ENCODE measurements around the gene ZGPAT.

ZGPAT gene

GRCh38 chr20:63745424-63745805 lies 37.6 kb downstream of the ZGPAT start:
- DNase-seq = no peak

GRCh38 chr20:63745961-63746731 lies 38.3 kb downstream of the ZGPAT start:
- no peak for DNase-seq

- DNase-seq = no peak
Measured at GRCh38 chr20:63746751-63747315, 39.0 kb downstream of the ZGPAT start.

- no peak for DNase-seq
Measured at GRCh38 chr20:63747622-63748069, 39.8 kb downstream of the ZGPAT start.

GRCh38 chr20:63748070-63748933 lies 40.5 kb downstream of the ZGPAT start:
- no peak for DNase-seq

GRCh38 chr20:63748934-63749270 lies 41.1 kb downstream of the ZGPAT start:
- no peak for DNase-seq

GRCh38 chr20:63749597-63750508 lies 42.0 kb downstream of the ZGPAT start:
- no peak for DNase-seq

GRCh38 chr20:63750807-63751470 lies 43.1 kb downstream of the ZGPAT start:
- DNase-seq = no peak

- no peak for DNase-seq
Measured at GRCh38 chr20:63751471-63752271, 43.8 kb downstream of the ZGPAT start.

GRCh38 chr20:63752411-63753101 lies 44.7 kb downstream of the ZGPAT start:
- DNase-seq = no peak

- no peak for DNase-seq
Measured at GRCh38 chr20:63753381-63753780, 45.5 kb downstream of the ZGPAT start.

GRCh38 chr20:63754008-63754407 lies 46.2 kb downstream of the ZGPAT start:
- no peak for DNase-seq

GRCh38 chr20:63755933-63756647 lies 48.3 kb downstream of the ZGPAT start:
- no peak for DNase-seq

- no peak for DNase-seq
Measured at GRCh38 chr20:63756648-63756991, 48.8 kb downstream of the ZGPAT start.

GRCh38 chr20:63758152-63758551 lies 50.3 kb downstream of the ZGPAT start:
- no peak for DNase-seq

GRCh38 chr20:63759377-63759901 lies 51.6 kb downstream of the ZGPAT start:
- DNase-seq = no peak

GRCh38 chr20:63765082-63765873 lies 57.4 kb downstream of the ZGPAT start:
- no peak for DNase-seq

GRCh38 chr20:63765902-63766301 lies 58.1 kb downstream of the ZGPAT start:
- no peak for DNase-seq

Measured in activated CD4-positive, CD25-positive, alpha-beta regulatory T cell treated with anti-CD3 and anti-CD28 coated beads, Interleukin-2, amount 50 U/mL, for 72 hours (primary cell).